ENCODE measurements around the gene YPEL3. TPM values are rescaled to one million over a fixed set of nuclear protein-coding genes. Genes with fewer than 3 reads are reported as not detected.

Gene YPEL3
- total RNA-seq, 1 donor from 2014 or later: 6.8 TPM

DNA sequence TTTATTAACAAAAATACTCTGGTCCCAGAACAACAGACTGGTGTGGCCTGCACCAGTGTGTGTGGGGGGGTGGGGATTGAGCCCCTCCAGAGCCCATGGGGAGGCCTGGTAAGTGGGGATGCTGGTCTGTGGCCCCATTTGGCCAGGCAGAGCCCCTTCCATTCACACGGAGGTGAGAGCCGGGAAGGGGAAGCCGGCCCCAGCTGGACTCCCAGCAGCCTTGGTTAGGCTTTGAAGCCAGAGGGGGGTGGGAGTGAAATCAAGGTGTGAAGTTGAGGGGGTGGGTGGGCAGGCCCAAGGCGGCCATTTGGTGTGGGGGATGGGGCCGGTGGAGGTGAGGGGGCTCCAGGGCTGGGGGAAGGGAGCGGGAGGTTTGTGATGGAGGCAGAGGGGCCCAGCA, 10.2 kb downstream of the YPEL3 start:
- no peak overlapping the region for H3K9ac ChIP-seq
- H3K4me2 ChIP-seq: no peak overlapping the region
- no peaks in the 10 kb centered on the region for H3K4me1 ChIP-seq
- no peaks in the 10 kb centered on the region for H3K36me3 ChIP-seq
- no peaks in the 10 kb centered on the region for H3K27me3 ChIP-seq
- DNase-seq (ENCODE audit: low spot score): no peak
- no peaks in the 10 kb centered on the region for H3K79me2 ChIP-seq (ENCODE audit: low read depth)
- peaks cover 11% of the 10 kb centered on the region for H3K27me3 Mint-ChIP-seq (ENCODE audit: insufficient read depth, low read depth)
- no peak overlapping the region for H3K27ac ChIP-seq
- H3K9me3 Mint-ChIP-seq: no peaks in the 10 kb centered on the region
- H3F3A ChIP-seq (ENCODE audit: low read depth): peaks cover 7% of the 10 kb centered on the region
- no peaks in the 10 kb centered on the region for H4K20me1 ChIP-seq (ENCODE audit: low read depth)
- H3K4me3 Mint-ChIP-seq: no peak overlapping the region
- no peak overlapping the region for H2AFZ ChIP-seq (replicated peaks)
- no peaks in the 10 kb centered on the region for H3K9me3 ChIP-seq (ENCODE audit: low read depth)
- H3K36me3 Mint-ChIP-seq: peaks cover 19% of the 10 kb centered on the region
- TF ChIP-seq EZH2phosphoT487 (IDR thresholded peaks at IDR 0.05) (no peak), EZH2 (IDR thresholded peaks at IDR 0.05) (no peak)
- H3K27ac Mint-ChIP-seq: no peak overlapping the region
- no peak overlapping the region for H3K4me3 ChIP-seq
- H3K4me1 Mint-ChIP-seq: peaks cover 7% of the 10 kb centered on the region

DNA sequence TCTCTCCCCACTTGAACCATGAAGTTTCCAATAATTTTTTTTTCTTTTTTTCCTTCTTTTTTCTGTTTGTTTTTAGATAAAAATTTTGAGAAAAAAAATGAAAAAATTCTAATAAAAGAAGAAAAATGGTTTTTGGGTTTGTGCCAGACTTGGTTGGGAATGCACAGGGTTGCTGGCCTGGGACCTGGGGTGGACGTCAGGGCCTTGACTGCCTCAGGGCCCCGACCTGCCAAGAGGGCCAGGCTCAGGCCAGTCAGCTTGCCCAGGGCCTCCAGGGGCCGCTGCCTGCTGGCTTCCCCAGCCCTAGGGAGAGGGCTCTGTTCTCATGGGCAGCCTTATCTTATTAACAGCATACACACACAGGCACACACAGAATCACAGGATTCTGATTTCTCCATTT, 10.8 kb downstream of the YPEL3 start:
- H3K79me2 ChIP-seq (ENCODE audit: low read depth): peaks cover 4% of the 10 kb centered on the region
- H3K4me1 Mint-ChIP-seq: peaks cover 3% of the 10 kb centered on the region
- no peak overlapping the region for H3K4me3 Mint-ChIP-seq
- H3K9ac ChIP-seq: no peak overlapping the region
- no peak overlapping the region for H2AFZ ChIP-seq (replicated peaks)
- no peaks in the 10 kb centered on the region for H4K20me1 ChIP-seq (ENCODE audit: low read depth)
- H3K27ac Mint-ChIP-seq: no peak overlapping the region
- no peaks in the 10 kb centered on the region for H3K9me3 Mint-ChIP-seq
- H3K36me3 Mint-ChIP-seq: peaks cover 19% of the 10 kb centered on the region
- no peak overlapping the region for H3K4me2 ChIP-seq
- no peaks in the 10 kb centered on the region for H3K36me3 ChIP-seq
- H3K27me3 ChIP-seq: no peaks in the 10 kb centered on the region
- no peak overlapping the region for H3K27ac ChIP-seq
- no peak for DNase-seq (ENCODE audit: low spot score)
- TF ChIP-seq, protein P1, sequence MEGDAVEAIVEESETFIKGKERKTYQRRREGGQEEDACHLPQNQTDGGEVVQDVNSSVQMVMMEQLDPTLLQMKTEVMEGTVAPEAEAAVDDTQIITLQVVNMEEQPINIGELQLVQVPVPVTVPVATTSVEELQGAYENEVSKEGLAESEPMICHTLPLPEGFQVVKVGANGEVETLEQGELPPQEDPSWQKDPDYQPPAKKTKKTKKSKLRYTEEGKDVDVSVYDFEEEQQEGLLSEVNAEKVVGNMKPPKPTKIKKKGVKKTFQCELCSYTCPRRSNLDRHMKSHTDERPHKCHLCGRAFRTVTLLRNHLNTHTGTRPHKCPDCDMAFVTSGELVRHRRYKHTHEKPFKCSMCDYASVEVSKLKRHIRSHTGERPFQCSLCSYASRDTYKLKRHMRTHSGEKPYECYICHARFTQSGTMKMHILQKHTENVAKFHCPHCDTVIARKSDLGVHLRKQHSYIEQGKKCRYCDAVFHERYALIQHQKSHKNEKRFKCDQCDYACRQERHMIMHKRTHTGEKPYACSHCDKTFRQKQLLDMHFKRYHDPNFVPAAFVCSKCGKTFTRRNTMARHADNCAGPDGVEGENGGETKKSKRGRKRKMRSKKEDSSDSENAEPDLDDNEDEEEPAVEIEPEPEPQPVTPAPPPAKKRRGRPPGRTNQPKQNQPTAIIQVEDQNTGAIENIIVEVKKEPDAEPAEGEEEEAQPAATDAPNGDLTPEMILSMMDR (IDR thresholded peaks at IDR 0.05): no peak
- TF ChIP-seq EZH2phosphoT487 (IDR thresholded peaks at IDR 0.05) (no peak), EZH2 (IDR thresholded peaks at IDR 0.05) (no peak)
- H3K4me3 ChIP-seq: no peak overlapping the region
- H3F3A ChIP-seq (ENCODE audit: low read depth): peaks cover 7% of the 10 kb centered on the region
- H3K27me3 Mint-ChIP-seq (ENCODE audit: insufficient read depth, low read depth): peaks cover 11% of the 10 kb centered on the region
- H3K4me1 ChIP-seq: no peaks in the 10 kb centered on the region
- no peaks in the 10 kb centered on the region for H3K9me3 ChIP-seq (ENCODE audit: low read depth)

DNA sequence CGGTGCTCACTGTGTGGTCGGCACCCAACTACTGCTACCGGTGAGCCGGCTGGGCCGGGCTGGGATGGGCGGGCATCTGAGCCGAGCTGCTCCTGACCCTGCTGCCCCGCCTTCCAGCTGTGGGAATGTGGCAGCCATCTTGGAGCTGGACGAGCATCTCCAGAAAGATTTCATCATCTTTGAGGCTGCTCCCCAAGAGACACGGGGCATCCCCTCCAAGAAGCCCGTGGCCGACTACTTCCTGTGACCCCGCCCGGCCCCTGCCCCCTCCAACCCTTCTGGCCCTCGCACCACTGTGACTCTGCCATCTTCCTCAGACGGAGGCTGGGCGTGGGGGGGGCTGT, 11.2 kb downstream of the YPEL3 start:
- H3F3A ChIP-seq (ENCODE audit: low read depth): peaks cover 7% of the 10 kb centered on the region
- no peaks in the 10 kb centered on the region for H3K4me1 ChIP-seq
- no peaks in the 10 kb centered on the region for H3K4me1 Mint-ChIP-seq
- H3K79me2 ChIP-seq (ENCODE audit: low read depth): peaks cover 9% of the 10 kb centered on the region
- H2AFZ ChIP-seq (replicated peaks): no peak overlapping the region
- H4K20me1 ChIP-seq (ENCODE audit: low read depth): no peaks in the 10 kb centered on the region
- H3K27ac Mint-ChIP-seq: no peak overlapping the region
- no peaks in the 10 kb centered on the region for H3K9me3 ChIP-seq (ENCODE audit: low read depth)
- H3K36me3 ChIP-seq: no peaks in the 10 kb centered on the region
- H3K4me3 ChIP-seq: no peak overlapping the region
- H3K4me2 ChIP-seq: no peak overlapping the region
- H3K4me3 Mint-ChIP-seq: no peak overlapping the region
- TF ChIP-seq, protein P1 (IDR thresholded peaks at IDR 0.05): no peak
- no peak for TF ChIP-seq EZH2phosphoT487 (IDR thresholded peaks at IDR 0.05)
- TF ChIP-seq EZH2 (IDR thresholded peaks at IDR 0.05): no peak
- H3K9me3 Mint-ChIP-seq: no peaks in the 10 kb centered on the region
- DNase-seq (ENCODE audit: low spot score): no peak
- H3K36me3 Mint-ChIP-seq: peaks cover 19% of the 10 kb centered on the region
- H3K27me3 ChIP-seq: no peaks in the 10 kb centered on the region
- peaks cover 11% of the 10 kb centered on the region for H3K27me3 Mint-ChIP-seq (ENCODE audit: insufficient read depth, low read depth)
- no peak overlapping the region for H3K9ac ChIP-seq
- H3K27ac ChIP-seq: no peak overlapping the region

DNA sequence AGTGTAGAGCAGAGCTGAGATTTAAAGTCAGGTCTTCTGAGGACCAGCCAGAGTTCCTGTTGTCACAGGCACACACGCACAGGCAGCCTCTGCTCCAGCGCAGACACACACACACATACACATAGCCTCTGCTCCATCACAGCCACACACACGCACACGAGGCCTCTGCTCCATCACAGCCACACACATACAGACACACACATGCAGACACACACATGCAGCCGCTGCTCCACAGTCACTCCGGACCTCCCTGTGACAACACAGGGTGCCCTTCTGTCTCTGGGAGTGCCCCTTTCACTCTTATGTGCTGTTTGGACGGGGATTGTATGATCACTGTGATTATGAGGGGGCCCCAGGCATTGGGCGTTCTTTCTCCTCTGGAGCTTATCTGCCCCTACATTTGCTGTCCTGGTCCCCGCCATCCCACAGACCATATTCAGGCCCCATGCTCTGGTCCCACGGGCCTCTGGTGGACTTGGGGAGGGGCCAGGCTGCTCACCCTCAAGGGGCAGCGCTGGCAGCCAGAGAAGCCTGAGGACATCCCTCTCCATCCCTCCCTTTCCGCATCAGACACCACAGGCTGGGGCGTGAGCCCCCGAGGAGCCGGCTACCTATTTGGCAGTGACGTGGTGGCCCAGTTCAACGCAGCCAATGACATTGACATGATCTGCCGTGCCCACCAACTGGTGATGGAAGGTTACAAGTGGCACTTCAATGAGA, 11.8 kb downstream of the YPEL3 start:
- Histone ChIP-seq H3K27me3 (no peaks in the 10 kb centered on the region), H3K4me2 (no peak overlapping the region), H3K9me3 (ENCODE audit: low read depth) (no peaks in the 10 kb centered on the region), H2AFZ (replicated peaks) (no peak overlapping the region), H3K4me3 (no peak overlapping the region), H3K36me3 (no peaks in the 10 kb centered on the region), H3K9ac (no peak overlapping the region), H3K27ac (no peak overlapping the region), H3K79me2 (ENCODE audit: low read depth) (peaks cover 14% of the 10 kb centered on the region), H3K4me1 (no peaks in the 10 kb centered on the region), H4K20me1 (ENCODE audit: low read depth) (no peaks in the 10 kb centered on the region), H3F3A (ENCODE audit: low read depth) (peaks cover 7% of the 10 kb centered on the region)
- TF ChIP-seq EZH2phosphoT487 (IDR thresholded peaks at IDR 0.05): no peak
- no peak for TF ChIP-seq EZH2 (IDR thresholded peaks at IDR 0.05)
- TF ChIP-seq, protein P1 (IDR thresholded peaks at IDR 0.05): no peak
- Mint-ChIP-seq H3K9me3 (no peaks in the 10 kb centered on the region), H3K27ac (no peak overlapping the region), H3K4me3 (no peak overlapping the region), H3K27me3 (ENCODE audit: insufficient read depth, low read depth) (peaks cover 11% of the 10 kb centered on the region), H3K36me3 (peaks cover 19% of the 10 kb centered on the region), H3K4me1 (no peaks in the 10 kb centered on the region)
- no peak for DNase-seq (ENCODE audit: low spot score)

All from neural progenitor cell (in vitro differentiated cells).